ENCODE measurements around the gene THAP11. TPM values are rescaled to one million over a fixed set of nuclear protein-coding genes. Genes with fewer than 3 reads are reported as not detected.
"Not testable (repeated sequence)": the region's sequence is repeated elsewhere in the genome, so short reads cannot be mapped to it uniquely, and the experiment has no call there.

THAP11 gene
- total RNA-seq, 1 donor from 2014 or later: 29.6 TPM

DNA sequence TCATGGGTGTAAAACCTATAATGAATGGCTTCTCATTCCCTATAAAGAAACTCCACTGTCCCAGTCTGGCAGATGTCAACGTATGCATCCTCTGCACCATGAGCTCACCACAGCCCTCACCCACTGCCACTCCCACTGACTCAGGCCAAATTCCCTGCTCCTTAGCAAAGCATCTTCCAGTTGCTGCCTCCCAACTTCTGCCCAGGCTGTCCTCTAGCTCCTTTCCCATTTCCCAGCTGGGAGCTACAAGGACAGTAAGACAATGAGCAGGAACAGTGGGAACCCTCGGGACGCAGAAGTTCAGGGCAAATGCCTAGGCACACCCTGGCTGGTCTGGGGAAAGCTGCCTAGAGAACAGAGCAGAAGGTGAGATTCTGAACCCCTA is 9.1 kb upstream of the THAP11 start:
- peaks cover 14% of the 10 kb centered on the region for H3K36me3 Mint-ChIP-seq (ENCODE audit: low read depth, unreplicated experiment)
- H3K4me3 Mint-ChIP-seq (ENCODE audit: unreplicated experiment): peak overlapping the region; percentile 90
- peaks cover 18% of the 10 kb centered on the region for H3K4me1 Mint-ChIP-seq (ENCODE audit: unreplicated experiment)
- DNase-seq (ENCODE audit: low spot score): no peak
- TF ChIP-seq, protein P1, sequence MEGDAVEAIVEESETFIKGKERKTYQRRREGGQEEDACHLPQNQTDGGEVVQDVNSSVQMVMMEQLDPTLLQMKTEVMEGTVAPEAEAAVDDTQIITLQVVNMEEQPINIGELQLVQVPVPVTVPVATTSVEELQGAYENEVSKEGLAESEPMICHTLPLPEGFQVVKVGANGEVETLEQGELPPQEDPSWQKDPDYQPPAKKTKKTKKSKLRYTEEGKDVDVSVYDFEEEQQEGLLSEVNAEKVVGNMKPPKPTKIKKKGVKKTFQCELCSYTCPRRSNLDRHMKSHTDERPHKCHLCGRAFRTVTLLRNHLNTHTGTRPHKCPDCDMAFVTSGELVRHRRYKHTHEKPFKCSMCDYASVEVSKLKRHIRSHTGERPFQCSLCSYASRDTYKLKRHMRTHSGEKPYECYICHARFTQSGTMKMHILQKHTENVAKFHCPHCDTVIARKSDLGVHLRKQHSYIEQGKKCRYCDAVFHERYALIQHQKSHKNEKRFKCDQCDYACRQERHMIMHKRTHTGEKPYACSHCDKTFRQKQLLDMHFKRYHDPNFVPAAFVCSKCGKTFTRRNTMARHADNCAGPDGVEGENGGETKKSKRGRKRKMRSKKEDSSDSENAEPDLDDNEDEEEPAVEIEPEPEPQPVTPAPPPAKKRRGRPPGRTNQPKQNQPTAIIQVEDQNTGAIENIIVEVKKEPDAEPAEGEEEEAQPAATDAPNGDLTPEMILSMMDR (IDR thresholded peaks at IDR 0.05; ENCODE audit: unreplicated experiment): no peak
- H3K27ac Mint-ChIP-seq (ENCODE audit: unreplicated experiment): peak overlapping the region; percentile 13
- peaks cover 10% of the 10 kb centered on the region for H3K27me3 Mint-ChIP-seq (ENCODE audit: unreplicated experiment)
- no peaks in the 10 kb centered on the region for H3K9me3 Mint-ChIP-seq (ENCODE audit: unreplicated experiment)

GRCh38 chr16:67833415-67834241 is 8.5 kb upstream of the THAP11 start:
- TF ChIP-seq, protein P1 (IDR thresholded peaks at IDR 0.05; ENCODE audit: unreplicated experiment): no peak

GRCh38 chr16:67834242-67834614 is 7.9 kb upstream of the THAP11 start:
- TF ChIP-seq, protein P1 (IDR thresholded peaks at IDR 0.05; ENCODE audit: unreplicated experiment): no peak
- Mint-ChIP-seq H3K4me3 (ENCODE audit: unreplicated experiment) (peak overlapping the region; percentile 90), H3K27me3 (ENCODE audit: unreplicated experiment) (peaks cover 10% of the 10 kb centered on the region), H3K27ac (ENCODE audit: unreplicated experiment) (no peak overlapping the region), H3K4me1 (ENCODE audit: unreplicated experiment) (peaks cover 18% of the 10 kb centered on the region), H3K36me3 (ENCODE audit: low read depth, unreplicated experiment) (peaks cover 14% of the 10 kb centered on the region), H3K9me3 (ENCODE audit: unreplicated experiment) (no peaks in the 10 kb centered on the region)
- DNase-seq (ENCODE audit: low spot score): no peak

More at GRCh38 chr16:67833415-67834241, 8.5 kb upstream of the THAP11 start:
- Mint-ChIP-seq H3K4me1 (ENCODE audit: unreplicated experiment) (peaks cover 18% of the 10 kb centered on the region), H3K36me3 (ENCODE audit: low read depth, unreplicated experiment) (peaks cover 14% of the 10 kb centered on the region), H3K27ac (ENCODE audit: unreplicated experiment) (peak overlapping the region; percentile 57), H3K4me3 (ENCODE audit: unreplicated experiment) (peak overlapping the region; percentile 90), H3K9me3 (ENCODE audit: unreplicated experiment) (no peaks in the 10 kb centered on the region), H3K27me3 (ENCODE audit: unreplicated experiment) (peaks cover 10% of the 10 kb centered on the region)
- DNase-seq (ENCODE audit: low spot score): peak; percentile 93

DNA sequence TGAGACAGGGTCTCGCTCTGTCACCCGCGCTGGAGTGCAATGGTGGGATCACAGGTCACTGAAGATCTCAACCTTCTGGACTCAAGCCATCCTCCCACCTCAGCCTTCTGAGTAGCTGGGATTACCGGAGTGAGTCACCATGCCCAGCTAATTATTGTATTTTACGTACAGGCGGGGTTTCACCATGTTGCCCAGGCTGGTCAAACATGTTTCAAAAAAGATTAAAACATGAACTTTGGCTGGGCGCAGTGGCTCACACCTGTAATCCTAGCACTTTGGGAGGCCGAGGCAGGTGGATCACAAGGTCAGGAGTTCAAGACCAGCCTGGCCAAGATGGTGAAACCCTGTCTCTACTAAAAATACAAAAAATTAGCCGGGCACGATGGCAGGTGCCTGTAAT is 4.9 kb upstream of the THAP11 start:
- not testable (repeated sequence) for H3K4me3 Mint-ChIP-seq (ENCODE audit: unreplicated experiment); H3K27ac Mint-ChIP-seq (ENCODE audit: unreplicated experiment); DNase-seq (ENCODE audit: low spot score); H3K27me3 Mint-ChIP-seq (ENCODE audit: unreplicated experiment); H3K9me3 Mint-ChIP-seq (ENCODE audit: unreplicated experiment); H3K36me3 Mint-ChIP-seq (ENCODE audit: low read depth, unreplicated experiment)
- H3K4me1 Mint-ChIP-seq (ENCODE audit: unreplicated experiment): peaks cover 15% of the 10 kb centered on the region

GRCh38 chr16:67837811-67838210 is 4.3 kb upstream of the THAP11 start:
- Mint-ChIP-seq H3K27ac (ENCODE audit: unreplicated experiment) (no peak overlapping the region), H3K4me3 (ENCODE audit: unreplicated experiment) (no peak overlapping the region), H3K4me1 (ENCODE audit: unreplicated experiment) (peaks cover 9% of the 10 kb centered on the region), H3K9me3 (ENCODE audit: unreplicated experiment) (no peaks in the 10 kb centered on the region), H3K36me3 (ENCODE audit: low read depth, unreplicated experiment) (no peaks in the 10 kb centered on the region), H3K27me3 (ENCODE audit: unreplicated experiment) (peaks cover 5% of the 10 kb centered on the region)
- TF ChIP-seq, protein P1 (IDR thresholded peaks at IDR 0.05; ENCODE audit: unreplicated experiment): no peak
- no peak for DNase-seq (ENCODE audit: low spot score)

Data from endothelial cell (in vitro differentiated cells).